ENCODE data around the gene ERRFI1.

Gene ERRFI1

DNA sequence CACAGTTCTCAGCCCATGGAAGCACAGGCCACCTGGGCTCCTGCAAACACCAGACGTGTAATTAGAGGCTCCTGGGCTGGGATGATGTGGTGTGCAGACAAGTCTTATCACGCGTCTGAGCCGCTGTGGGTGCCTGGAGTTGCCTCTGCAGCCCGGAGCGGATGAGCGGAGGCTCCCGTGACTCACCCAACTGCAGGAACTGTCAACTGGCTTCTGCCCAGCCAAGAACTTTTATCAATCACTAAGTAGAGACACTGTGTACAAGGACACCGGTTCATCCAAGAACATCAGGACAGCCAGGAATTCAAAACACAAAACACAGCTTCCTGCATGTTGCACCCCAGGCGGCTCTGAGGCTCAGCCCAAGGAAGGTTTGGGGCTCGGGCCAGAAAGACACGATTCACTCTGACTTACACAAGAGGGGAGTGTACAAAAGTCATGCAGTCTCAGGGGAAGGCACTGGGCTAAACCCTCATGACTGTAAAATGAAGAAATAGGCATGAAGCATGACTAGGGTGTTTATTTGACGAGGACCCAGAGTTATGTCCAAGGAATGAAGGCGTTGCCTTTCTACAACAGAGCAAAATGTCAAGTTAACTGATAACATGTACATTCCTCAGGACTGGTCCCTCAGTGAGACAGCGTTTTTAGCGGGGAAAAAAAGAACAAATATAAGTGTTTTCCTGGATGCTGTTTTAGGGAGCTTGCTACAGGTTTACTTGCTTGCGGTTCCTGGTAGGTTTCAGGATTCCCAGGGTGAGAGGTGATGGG, 21.1 kb downstream of the ERRFI1 start:
- no peak for DNase-seq (ENCODE audit: low read depth in 3 of 3, low spot score in 1 of 3)

DNA sequence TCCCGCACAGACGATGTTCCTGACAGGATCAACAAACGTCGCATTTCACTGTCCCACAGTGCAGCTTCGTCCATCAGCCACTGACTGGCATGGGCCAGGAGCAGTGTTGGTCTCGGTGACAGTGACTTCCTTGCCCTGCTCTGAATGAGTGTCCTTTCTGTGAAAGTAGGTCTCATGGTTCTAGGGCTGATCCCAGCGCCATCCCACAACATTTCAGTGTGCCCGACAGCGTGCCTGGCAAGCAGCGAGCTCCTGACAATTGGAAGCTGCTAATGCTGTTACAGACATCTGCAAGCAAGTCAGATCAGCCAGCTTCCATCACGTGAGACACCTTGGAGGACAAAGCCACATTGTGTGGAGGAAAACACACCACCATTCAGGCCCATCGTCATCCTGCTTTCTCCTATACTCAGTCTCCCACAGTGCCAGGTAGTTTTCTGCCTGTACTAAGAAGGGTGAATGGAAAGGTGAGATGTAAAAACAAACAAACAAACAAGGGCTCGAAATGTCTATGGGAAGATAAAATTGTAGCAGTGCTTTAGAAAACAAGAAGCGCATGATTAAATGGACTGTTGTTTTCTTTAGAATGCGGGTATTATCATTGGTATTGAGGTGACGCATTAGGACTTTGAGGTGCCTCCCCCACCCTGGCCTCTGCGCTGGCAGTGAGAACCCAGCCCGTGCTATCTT, 21.9 kb downstream of the ERRFI1 start:
- no peak for DNase-seq (ENCODE audit: low read depth in 3 of 3, low spot score in 1 of 3)

DNA sequence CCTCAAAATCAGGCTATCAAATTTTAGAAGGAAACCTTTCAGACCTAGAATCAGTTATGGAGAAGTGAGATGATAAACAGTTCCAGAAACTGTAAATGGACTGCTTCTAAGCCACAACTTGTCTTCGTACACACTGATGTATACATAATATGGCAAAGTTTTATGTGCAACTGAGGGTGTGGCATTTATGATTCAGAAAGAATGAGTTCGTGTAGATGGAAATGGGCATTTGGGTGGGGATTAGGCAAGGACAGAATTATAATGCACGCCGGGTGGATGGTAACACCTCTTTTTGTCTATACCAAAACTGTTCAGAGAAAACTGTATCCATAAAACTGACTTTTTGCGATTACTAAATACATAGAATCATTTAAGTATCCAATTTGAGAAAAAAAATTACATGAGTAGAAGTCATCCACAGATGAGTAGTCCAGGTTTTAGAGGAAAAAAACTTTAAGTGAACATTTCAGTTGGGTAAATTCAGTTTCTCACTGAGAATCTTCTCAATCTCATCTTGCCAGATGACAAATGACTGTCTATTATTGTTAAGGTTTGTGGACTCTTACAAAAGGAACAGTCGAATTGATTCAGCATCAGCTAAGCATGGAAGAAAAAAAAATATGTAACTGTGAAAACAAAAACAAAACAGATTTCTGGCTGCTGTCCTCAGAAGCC, 22.5 kb downstream of the ERRFI1 start:
- no peak for DNase-seq (ENCODE audit: low read depth in 3 of 3, low spot score in 1 of 3)

- DNase-seq (ENCODE audit: low read depth in 3 of 3, low spot score in 1 of 3), result no peak
These were observed 23.2 kb downstream of the ERRFI1 start for GRCh38 chr1:8002921-8003320.

DNA sequence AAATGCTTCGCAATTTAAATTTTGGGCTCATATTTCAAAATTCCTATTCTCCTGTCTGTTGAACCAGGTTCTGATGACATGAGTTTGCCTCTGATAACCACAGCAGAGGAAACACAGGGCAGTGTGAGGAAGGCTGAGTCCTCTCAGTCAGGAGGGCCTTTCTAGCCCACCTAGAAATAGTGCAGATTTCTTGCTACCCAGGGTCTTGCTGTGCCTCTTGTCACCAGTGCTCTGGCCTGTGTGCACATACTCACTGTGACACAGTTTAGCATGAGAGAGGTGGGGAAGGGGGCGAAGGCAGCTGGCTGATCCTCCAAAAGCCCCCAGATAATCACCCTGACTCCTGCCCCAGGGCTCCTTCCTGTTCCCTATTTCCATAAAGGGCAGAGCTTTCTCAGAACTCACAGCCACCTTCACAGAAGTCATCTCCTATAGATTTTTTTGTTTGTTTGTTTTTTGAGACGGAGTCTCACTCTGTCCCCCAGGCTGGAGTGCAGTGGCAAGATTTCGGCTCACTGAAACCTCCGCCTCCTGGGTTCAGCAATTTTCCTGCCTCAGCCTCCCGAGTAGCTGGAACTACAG, 23.7 kb downstream of the ERRFI1 start:
- DNase-seq (ENCODE audit: low read depth in 3 of 3, low spot score in 1 of 3), result no peak

DNA sequence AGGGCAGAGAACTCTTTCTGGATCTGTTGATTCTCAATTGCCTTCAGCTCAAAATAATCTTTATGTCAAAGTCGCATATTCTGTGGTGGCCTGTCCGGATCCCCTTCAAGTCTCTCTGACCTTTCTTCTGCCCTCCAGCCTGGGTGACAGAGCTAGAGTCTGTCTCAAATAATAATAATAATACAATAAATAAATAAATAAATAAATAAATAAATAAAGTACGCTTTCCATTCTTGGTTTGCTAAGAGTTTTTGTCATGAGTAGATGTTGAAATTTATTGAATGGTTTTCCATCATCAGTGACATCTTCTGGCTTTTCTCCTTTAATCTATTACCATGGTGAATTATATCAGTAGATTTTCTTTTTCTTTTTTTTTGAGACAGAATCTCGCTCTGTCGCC, 30.7 kb downstream of the ERRFI1 start:
- DNase-seq (ENCODE audit: low read depth in 3 of 3, low spot score in 1 of 3), result no peak

DNA sequence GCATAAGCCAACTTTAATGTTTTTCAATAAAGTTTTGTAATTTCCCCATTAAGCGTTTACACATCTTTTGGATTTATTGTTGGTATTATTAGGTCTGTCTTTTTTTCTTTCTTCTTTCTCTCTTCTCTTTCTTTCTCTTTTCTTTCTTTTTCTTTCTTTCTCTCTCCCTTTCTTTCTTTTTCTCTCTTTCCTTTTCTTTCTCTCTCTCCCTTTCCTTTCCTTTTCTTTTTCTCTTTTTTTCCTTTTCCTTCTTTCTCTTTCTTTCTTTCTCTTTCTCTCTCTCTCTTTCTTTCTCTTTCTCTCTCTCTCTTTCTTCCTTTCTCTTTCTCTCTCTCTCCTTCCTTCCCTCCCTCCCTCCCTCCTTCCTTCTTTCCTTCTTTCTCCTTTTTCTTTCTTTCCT, 31.3 kb downstream of the ERRFI1 start:
- DNase-seq (ENCODE audit: low read depth in 3 of 3, low spot score in 1 of 3), result no peak

DNA sequence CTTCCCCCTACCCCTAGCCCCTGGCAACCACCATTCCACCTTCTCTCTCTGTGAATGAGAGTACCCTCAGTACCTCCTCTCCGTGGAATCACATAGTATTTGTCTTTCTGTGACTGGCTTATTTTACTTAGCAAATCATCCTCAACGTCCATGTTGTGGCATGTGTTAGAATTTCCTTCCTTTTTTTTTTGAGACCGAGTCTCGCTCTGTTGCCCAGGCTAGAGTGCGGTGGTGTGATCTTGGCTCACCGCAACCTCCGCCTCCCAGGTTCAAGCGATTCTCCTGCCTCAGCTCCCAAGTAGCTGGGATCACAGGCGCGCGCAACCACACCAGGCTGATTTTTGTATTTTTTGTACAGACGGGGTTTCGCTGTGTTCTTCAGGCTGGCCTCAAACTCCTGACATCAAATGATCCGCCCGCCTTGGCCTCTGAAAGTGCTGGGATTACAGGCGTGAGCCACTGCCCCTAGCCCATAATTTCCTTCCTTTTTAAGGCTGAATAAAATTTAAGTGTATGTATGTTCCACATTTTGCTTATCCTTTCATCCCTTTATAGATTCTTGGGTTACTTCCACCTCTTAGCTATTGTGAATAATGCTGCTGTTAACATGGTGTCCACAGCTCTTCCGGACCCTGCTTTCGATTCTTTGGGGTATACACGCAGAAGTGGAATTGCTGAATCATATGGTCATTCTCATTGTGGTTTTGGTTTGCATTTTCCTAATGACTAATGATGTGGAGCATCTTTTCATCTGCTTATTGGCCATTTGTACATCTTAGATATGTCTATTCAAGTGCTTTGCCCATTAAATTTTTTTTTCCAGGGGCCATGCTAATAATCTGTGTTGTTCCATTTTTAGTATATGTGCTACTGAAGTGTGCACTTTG, 32.3 kb downstream of the ERRFI1 start:
- no peak for DNase-seq (ENCODE audit: low read depth in 3 of 3, low spot score in 1 of 3)

GRCh38 chr1:7992885-7993284, 33.2 kb downstream of the ERRFI1 start:
- DNase-seq (ENCODE audit: low read depth in 3 of 3, low spot score in 1 of 3), result no peak

DNA sequence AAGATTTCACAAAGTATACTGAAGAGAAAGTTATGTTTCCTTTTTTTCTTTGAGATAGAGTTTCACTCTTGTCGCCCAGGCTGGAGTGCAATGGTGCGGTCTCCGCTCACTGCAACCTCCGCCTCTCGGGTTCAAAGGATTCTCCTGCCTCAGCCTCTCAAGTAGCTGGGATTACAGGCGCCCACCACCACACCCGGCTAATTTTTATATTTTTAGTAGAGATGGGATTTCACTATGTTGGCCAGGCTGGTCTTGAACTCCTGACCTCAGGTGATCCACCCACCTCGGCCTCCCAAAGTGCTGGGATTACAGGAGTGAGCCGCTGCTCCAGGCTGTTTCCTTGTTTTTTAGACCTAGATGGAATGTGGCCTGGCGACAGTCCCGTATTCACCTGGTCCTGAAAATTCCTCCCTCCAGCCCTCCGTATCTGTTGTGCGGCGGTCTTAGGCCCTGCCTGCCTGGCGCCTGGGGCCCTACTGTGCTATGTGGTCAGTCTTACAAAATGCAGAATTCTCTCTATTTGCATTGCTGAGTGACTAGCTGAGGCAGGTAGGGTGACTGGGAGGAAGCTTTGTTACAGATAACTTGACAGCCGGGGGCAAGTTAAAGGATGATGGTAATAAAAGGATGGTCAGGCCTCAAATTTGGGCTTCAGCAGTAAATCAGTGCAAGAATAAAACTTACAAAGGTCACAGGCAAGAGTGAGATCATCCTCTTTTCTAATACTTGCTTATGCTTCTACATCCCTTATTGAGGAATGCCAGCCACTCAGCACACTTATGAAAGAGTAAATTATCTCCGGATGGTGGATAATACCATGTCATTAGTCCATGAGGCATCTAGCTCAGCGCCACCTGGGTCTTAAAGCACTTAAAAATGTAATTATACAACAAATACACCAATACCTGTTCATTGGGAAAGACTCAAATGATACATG, 34.3 kb downstream of the ERRFI1 start:
- DNase-seq (ENCODE audit: low read depth in 3 of 3, low spot score in 1 of 3), result no peak

- no peak for DNase-seq (ENCODE audit: low read depth in 3 of 3, low spot score in 1 of 3)
These were observed 36.2 kb downstream of the ERRFI1 start for GRCh38 chr1:7989762-7990428.

- DNase-seq (ENCODE audit: low read depth in 3 of 3, low spot score in 1 of 3), result no peak
These were observed 37.5 kb downstream of the ERRFI1 start for GRCh38 chr1:7988576-7988975.

DNA sequence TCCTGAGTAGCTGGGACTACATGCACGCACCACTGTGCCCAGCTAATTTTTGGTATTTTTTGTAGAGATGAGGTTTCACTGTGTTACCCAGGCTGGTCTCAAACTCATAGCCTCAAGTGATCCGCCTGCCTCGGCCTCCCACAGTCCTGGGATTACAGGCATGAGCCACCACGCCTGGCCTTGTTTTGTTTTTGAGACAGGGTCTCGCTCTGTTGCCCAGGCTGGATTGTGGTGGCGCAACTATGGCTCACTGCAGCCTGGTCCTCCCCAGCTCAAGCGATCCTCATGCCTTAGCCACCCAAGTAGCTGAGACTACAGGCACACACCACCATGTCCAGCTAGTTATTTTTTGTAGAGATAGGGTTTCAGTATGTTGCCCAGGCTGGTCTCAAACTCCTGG, 38.6 kb downstream of the ERRFI1 start:
- no peak for DNase-seq (ENCODE audit: low read depth in 3 of 3, low spot score in 1 of 3)

- no peak for DNase-seq (ENCODE audit: low read depth in 3 of 3, low spot score in 1 of 3)
These were observed 40.1 kb downstream of the ERRFI1 start for GRCh38 chr1:7985851-7986612.

- no peak for DNase-seq (ENCODE audit: low read depth in 3 of 3, low spot score in 1 of 3)
These were observed 41.3 kb downstream of the ERRFI1 start for GRCh38 chr1:7984811-7985210.

DNA sequence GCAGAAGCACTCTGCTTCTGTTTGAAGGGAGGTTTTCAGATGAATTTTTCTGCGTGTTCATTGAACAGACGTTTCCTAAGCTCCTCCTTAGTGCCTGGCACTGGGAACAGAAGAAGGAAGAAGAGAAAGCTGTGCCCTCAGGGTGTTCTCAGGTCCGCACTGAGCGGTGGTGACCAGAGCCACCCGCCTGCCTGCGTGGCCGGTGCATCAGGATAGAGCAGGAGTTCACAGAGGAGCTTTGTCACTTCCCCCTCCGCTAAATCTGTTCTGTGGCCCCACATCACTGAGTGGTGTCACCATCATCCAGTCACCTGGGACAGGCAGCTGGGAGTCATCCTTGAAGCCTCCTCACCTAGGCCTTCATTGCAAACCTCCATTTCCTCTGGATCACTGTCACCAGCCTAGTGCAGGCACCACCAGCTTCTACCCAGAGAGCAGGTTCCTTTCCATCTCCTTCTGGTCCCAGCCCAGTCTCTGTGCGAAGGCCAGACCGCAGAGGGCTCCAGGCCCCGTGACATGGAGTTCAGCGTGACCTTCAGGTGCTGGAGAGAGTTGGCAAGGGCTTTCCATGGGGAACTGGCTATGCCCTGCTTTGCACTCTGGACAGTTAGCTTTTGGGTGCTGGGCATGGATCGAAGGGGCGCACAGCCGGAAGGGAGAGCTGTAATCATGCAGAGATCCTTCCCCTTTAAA, 42.9 kb downstream of the ERRFI1 start:
- DNase-seq (ENCODE audit: low read depth in 3 of 3, low spot score in 1 of 3), result no peak

DNA sequence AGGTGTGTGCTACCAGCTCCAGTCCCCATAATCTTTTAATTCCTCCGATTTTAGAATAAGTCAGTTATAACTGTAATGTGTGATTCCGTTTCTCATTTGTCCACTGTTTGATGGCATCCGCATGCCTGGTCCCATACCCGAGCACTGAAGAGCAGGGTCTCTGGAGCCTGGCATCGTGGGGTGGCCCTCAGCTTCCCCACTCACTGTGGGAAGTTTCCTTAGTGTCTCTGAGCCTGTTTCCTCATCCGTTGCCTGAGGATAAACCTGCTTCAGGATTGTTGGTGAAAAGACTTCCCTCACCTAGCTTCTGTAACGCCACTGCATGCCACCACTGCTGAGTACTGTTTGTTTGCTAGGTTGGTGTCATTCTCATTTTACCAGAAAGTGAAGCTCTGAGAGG, 45.1 kb downstream of the ERRFI1 start:
- DNase-seq (ENCODE audit: low read depth in 3 of 3, low spot score in 1 of 3), result no peak

Measured in stimulated activated CD4-positive, alpha-beta T cell treated with anti-CD3 and anti-CD28 coated beads, TNF-alpha, amount 100 ng/mL, for 1 hour (primary cell).